ENCODE data around the gene TAB2. TPM values are rescaled to one million over a fixed set of nuclear protein-coding genes. Genes with fewer than 3 reads are reported as not detected.

The TAB2 gene
- total and polyA plus RNA-seq, 2 donors (not counting 3 experiments of a cell fraction or from before 2014, with no cell fraction given): 26.0 to 37.4 TPM

- no peaks in the 10 kb centered on the region for H4K20me1 ChIP-seq (replicated peaks; ENCODE audit: control insufficient read depth, extremely low read depth, insufficient read depth, low read length)
- H3K27ac ChIP-seq (ENCODE audit: insufficient read depth, low read depth, low read length): no peak overlapping the region
- POLR2A ChIA-PET: no interaction called here
- no peaks in the 10 kb centered on the region for H3K9me3 ChIP-seq (replicated peaks; ENCODE audit: control insufficient read depth, insufficient read depth, low read length)
- H3K4me3 ChIP-seq (replicated peaks in 1 of 3; ENCODE audit: insufficient read depth in 1 of 3, low read depth in 1 of 3, low read length in 3 of 3): no peak overlapping the region
- no peaks in the 10 kb centered on the region for H3K9me1 ChIP-seq (replicated peaks; ENCODE audit: control insufficient read depth, extremely low read depth, insufficient read depth, low read length)
- no peak overlapping the region for H2AFZ ChIP-seq (ENCODE audit: low read depth, low read length)
- no peaks in the 10 kb centered on the region for H3K36me3 ChIP-seq (ENCODE audit: control insufficient read depth in 2 of 2, extremely low read depth in 1 of 2, insufficient read depth in 2 of 2, low read length in 2 of 2)
- CTCF ChIA-PET: interaction anchor here (0.8 kb wide), 1 partner anchor 9 kb away, joined by 3 read pairs; no protein-coding TSS in a partner anchor
- intact Hi-C loops (cut with micrococcal nuclease): no loop called here
- TF ChIP-seq GATA2 (IDR thresholded peaks at IDR 0.05; ENCODE audit: insufficient read depth, insufficient read length, low read depth, low read length) (no peak), JUN (IDR thresholded peaks at IDR 0.05; ENCODE audit: borderline replicate concordance, insufficient read depth, insufficient read length, low read depth) (no peak), POLR2A (IDR thresholded peaks at IDR 0.05; ENCODE audit: low read depth, low read length) (no peak), FOS (IDR thresholded peaks at IDR 0.05; ENCODE audit: borderline replicate concordance, insufficient read depth, low read length) (no peak), POLR2AphosphoS5 (IDR thresholded peaks at IDR 0.05; ENCODE audit: insufficient read depth, low read depth, low read length) (no peak), CTCF (IDR thresholded peaks at IDR 0.05; ENCODE audit: extremely low read depth in 1 of 2, insufficient read depth in 1 of 2, low read depth in 1 of 2, low read length in 2 of 2) (no peak), MYC (IDR thresholded peaks at IDR 0.05; ENCODE audit: low read depth, low read length) (no peak), EZH2 (IDR thresholded peaks at IDR 0.05; ENCODE audit: borderline replicate concordance, low read depth, low read length, severe bottlenecking) (no peak)
- H3K4me2 ChIP-seq (ENCODE audit: insufficient read depth, low read length): no peak overlapping the region
- H3K27me3 ChIP-seq (ENCODE audit: control insufficient read depth in 2 of 2, insufficient read depth in 2 of 2, low read length in 2 of 2): peaks cover 4 to 10% of the 10 kb centered on the region in 2 experiments
- DNase-seq (ENCODE audit: low read depth, low spot score): no peak
- BruUV-seq (replicated peaks): no TSS peak
- no peak for FAIRE-seq
- no peak overlapping the region for H3K9ac ChIP-seq (replicated peaks; ENCODE audit: extremely low read depth, insufficient read depth, low read length)
- no peaks in the 10 kb centered on the region for H3K4me1 ChIP-seq (ENCODE audit: control insufficient read depth, extremely low read depth, insufficient read depth, low read length)
- dilution Hi-C loops (cut with MboI; ENCODE audit: extremely low pct_ligation_motif_present, low sequenced_read_pairs): no loop called here
- H3K79me2 ChIP-seq (ENCODE audit: control insufficient read depth, insufficient read depth, low read length): no peaks in the 10 kb centered on the region
Measured at GRCh38 chr6:149271348-149272340, 45.9 kb upstream of the TAB2 start.

Data from endothelial cell of umbilical vein (primary cell).